Keratinocyte (primary cell): Measurements from ENCODE around the gene FBRSL1. TPM values are rescaled to one million over a fixed set of nuclear protein-coding genes. Genes with fewer than 3 reads are reported as not detected.

Experiments
- DNase-seq: peaks from one replicate; pipeline ENCODE4 v3.0.0-alpha.2; 2011; ENCODE audit warnings: low read depth, missing footprints, low spot score
- FAIRE-seq: peaks from 2 replicates; lab custom pipeline; 2011; peaks lifted over from hg19 to GRCh38; lab: Jason Lieb, UNC
- H2AFZ ChIP-seq: 2 replicates; pipeline ENCODE4 v1.6.0; 2012; ENCODE audit warnings: low read length, control low read depth, inconsistent platforms; ENCODE audit not compliant: control insufficient read depth
- H3K27ac ChIP-seq: 2 replicates; pipeline ENCODE4 v1.5.1; 2011; ENCODE audit warnings: low read length; ENCODE audit not compliant: control insufficient read depth, insufficient read depth
- H3K27me3 ChIP-seq: 3 replicates; pipeline ENCODE4 v1.6.0; 2011; ENCODE audit warnings: low read length; ENCODE audit not compliant: control insufficient read depth, insufficient read depth; ENCODE audit errors: extremely low read depth
- H3K36me3 ChIP-seq, 2 experiments: 2 replicates in 1 of 2; 3 replicates in 1 of 2; pipeline ENCODE4 v1.5.1; 2011; ENCODE audit warnings: low read length in 2 of 2, mild to moderate bottlenecking in 1 of 2; ENCODE audit not compliant: control insufficient read depth in 2 of 2, insufficient read depth in 2 of 2; ENCODE audit errors: extremely low read depth in 1 of 2
- H3K4me1 ChIP-seq: 3 replicates; pipeline ENCODE4 v1.5.1; 2011; ENCODE audit warnings: low read length; ENCODE audit not compliant: control insufficient read depth, insufficient read depth; ENCODE audit errors: extremely low read depth
- H3K4me2 ChIP-seq: 3 replicates; pipeline ENCODE4 v1.6.0; 2011; ENCODE audit warnings: low read depth, low read length; ENCODE audit not compliant: control insufficient read depth, insufficient read depth; ENCODE audit errors: extremely low read depth
- H3K4me3 ChIP-seq, 3 experiments: fragments of 200-600 bp in 1 of 3; sonication (generic) in 1 of 3; 2 replicates in 2 of 3; 3 replicates in 1 of 3; pipeline ENCODE4 v1.5.1; 2011 to 2016; ENCODE audit warnings: low read length in 3 of 3, mild to moderate bottlenecking in 3 of 3, control low read depth in 2 of 3, inconsistent platforms in 1 of 3, low read depth in 1 of 3, mixed read lengths in 1 of 3, mixed run types in 1 of 3, moderate library complexity in 1 of 3; ENCODE audit not compliant: control insufficient read depth in 2 of 3, insufficient read depth in 2 of 3; ENCODE audit errors: extremely low read depth in 1 of 3
- H3K79me2 ChIP-seq: 2 replicates; pipeline ENCODE4 v1.6.0; 2012; ENCODE audit warnings: low read length; ENCODE audit not compliant: control insufficient read depth, insufficient read depth
- H3K9ac ChIP-seq: 3 replicates; pipeline ENCODE4 v1.6.0; 2011; ENCODE audit warnings: low read length; ENCODE audit not compliant: control insufficient read depth, insufficient read depth; ENCODE audit errors: extremely low read depth
- H3K9me1 ChIP-seq: 3 replicates; pipeline ENCODE4 v1.6.0; 2011; ENCODE audit warnings: low read length; ENCODE audit not compliant: control insufficient read depth, insufficient read depth; ENCODE audit errors: extremely low read depth
- H3K9me3 ChIP-seq: 2 replicates; pipeline ENCODE4 v1.5.1; 2012; ENCODE audit warnings: low read depth, low read length; ENCODE audit not compliant: control insufficient read depth
- H4K20me1 ChIP-seq: 3 replicates; pipeline ENCODE4 v1.6.0; 2011; ENCODE audit warnings: low read length; ENCODE audit not compliant: control insufficient read depth, insufficient read depth; ENCODE audit errors: extremely low read depth
- EZH2 ChIP-seq: IDR thresholded peaks from one replicate; pipeline ENCODE4 v1.6.1; 2012; ENCODE audit warnings: inconsistent platforms, mild to moderate bottlenecking, low read length, moderate library complexity
- dilution Hi-C: fragments of 300-500 bp; cut with MboI; formaldehyde crosslinking; loops from one replicate; pipeline ENCODE4 v1.7.0; 2020; ENCODE audit warnings: low sequenced_read_pairs; ENCODE audit not compliant: extremely low pct_ligation_motif_present
- polyA plus RNA-seq, 5 experiments: library from polyadenylated mRNA; depleted of rRNA in 3 of 5; stranded (reverse) in 3 of 5; stranded (forward) in 1 of 5; unstranded in 1 of 5; fragments of >200 nt; gene quantifications; 1 replicate in 1 of 5; 2 replicates in 3 of 5; 3 replicates in 1 of 5; pipeline versions ENCODE4 v1.2.1 to v1.2.3, GENCODE V29; 2011 to 2012; ENCODE audit warnings: missing spikeins in 2 of 5, low read depth in 1 of 5, low replicate concordance in 1 of 5
- TF ChIP-seq, protein P1 (sequence below), 3 experiments: IDR thresholded peaks in 1 of 3; conservative IDR thresholded peaks in 1 of 3; optimal IDR thresholded peaks in 1 of 3; 2 replicates in 2 of 3; 3 replicates in 1 of 3; pipeline versions ENCODE3 to v1.5.1; 2011; ENCODE audit warnings: low read length in 3 of 3, mild to moderate bottlenecking in 3 of 3, moderate library complexity in 2 of 3, control low read depth in 1 of 3, inconsistent platforms in 1 of 3; ENCODE audit not compliant: insufficient read depth in 2 of 3; ENCODE audit errors: extremely low read depth in 1 of 3

Gene FBRSL1
- polyA plus RNA-seq, 1 donor (not counting 4 experiments of a cell fraction or from before 2014, with no cell fraction given): 0.89 TPM

DNA sequence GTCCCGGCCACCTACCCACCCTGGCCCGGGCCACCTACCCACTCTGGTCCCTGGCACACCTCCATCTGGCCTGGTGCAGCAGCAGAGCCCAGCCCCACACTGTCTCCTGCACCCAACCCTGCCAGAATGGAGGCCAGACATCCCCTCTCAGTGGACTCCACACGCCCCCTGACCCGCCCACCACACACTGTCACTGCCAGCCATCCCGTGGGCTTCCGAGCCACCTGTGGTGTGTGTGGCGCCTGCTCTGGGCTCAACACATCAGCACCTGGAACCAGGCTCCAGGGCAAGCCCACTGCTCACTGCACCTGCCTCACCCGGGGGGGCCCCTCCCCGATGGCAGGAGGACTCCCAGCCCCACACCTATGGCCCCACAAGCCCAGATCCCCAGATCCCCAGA is 50.5 kb downstream of the FBRSL1 start:
- Histone ChIP-seq H3K9me1 (no peaks in the 10 kb centered on the region), H3K9me3 (peaks cover 10% of the 10 kb centered on the region), H3K9ac (no peak overlapping the region), H3K4me3 (no peak overlapping the region), H3K4me2 (no peak overlapping the region), H2AFZ (no peak overlapping the region), H3K79me2 (no peaks in the 10 kb centered on the region), H3K36me3 (no peaks in the 10 kb centered on the region), H4K20me1 (no peaks in the 10 kb centered on the region), H3K4me1 (no peaks in the 10 kb centered on the region), H3K27me3 (no peaks in the 10 kb centered on the region), H3K27ac (no peak overlapping the region)
- dilution Hi-C loops: no loop called here
- FAIRE-seq: no peak
- no peak for DNase-seq
- TF ChIP-seq, protein P1, sequence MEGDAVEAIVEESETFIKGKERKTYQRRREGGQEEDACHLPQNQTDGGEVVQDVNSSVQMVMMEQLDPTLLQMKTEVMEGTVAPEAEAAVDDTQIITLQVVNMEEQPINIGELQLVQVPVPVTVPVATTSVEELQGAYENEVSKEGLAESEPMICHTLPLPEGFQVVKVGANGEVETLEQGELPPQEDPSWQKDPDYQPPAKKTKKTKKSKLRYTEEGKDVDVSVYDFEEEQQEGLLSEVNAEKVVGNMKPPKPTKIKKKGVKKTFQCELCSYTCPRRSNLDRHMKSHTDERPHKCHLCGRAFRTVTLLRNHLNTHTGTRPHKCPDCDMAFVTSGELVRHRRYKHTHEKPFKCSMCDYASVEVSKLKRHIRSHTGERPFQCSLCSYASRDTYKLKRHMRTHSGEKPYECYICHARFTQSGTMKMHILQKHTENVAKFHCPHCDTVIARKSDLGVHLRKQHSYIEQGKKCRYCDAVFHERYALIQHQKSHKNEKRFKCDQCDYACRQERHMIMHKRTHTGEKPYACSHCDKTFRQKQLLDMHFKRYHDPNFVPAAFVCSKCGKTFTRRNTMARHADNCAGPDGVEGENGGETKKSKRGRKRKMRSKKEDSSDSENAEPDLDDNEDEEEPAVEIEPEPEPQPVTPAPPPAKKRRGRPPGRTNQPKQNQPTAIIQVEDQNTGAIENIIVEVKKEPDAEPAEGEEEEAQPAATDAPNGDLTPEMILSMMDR (optimal IDR thresholded peaks at IDR 0.05 in 1 of 3, IDR thresholded peaks at IDR 0.05 in 1 of 3, conservative IDR thresholded peaks at IDR 0.05 in 1 of 3; ENCODE audit: extremely low read depth in 1 of 3, insufficient read depth in 2 of 3, low read length in 3 of 3): no peak
- TF ChIP-seq EZH2: no peak

DNA sequence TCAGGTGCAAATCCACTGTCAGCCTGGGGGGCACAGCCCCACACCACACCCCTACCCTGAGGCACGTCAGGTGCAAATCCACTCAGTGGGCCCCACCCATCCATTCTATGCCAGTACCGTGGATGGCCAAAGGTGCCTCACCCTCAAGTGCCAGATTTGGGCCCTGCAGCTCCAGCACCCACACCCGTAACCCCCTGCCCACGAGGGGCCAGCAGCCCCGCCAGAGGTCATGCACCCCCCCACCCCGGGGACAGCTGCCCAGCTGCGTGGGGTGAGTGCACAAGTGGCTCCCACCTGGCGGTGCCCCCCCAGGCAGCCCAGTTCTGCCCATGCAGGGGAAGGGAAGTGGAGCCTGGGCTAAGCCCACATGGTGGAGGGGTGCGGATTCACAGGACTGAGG is 51.2 kb downstream of the FBRSL1 start:
- TF ChIP-seq, protein P1 (optimal IDR thresholded peaks at IDR 0.05 in 1 of 3, IDR thresholded peaks at IDR 0.05 in 1 of 3, conservative IDR thresholded peaks at IDR 0.05 in 1 of 3; ENCODE audit: extremely low read depth in 1 of 3, insufficient read depth in 2 of 3, low read length in 3 of 3): no peak
- TF ChIP-seq EZH2: no peak
- H2AFZ ChIP-seq: no peak overlapping the region
- DNase-seq (no peak), FAIRE-seq (no peak)
- H3K4me2 ChIP-seq: no peak overlapping the region
- peaks cover 2% of the 10 kb centered on the region for H3K4me1 ChIP-seq
- no peak overlapping the region for H3K27ac ChIP-seq
- dilution Hi-C loops: no loop called here
- H3K9me1 ChIP-seq: no peaks in the 10 kb centered on the region
- no peak overlapping the region for H3K9ac ChIP-seq
- H3K36me3 ChIP-seq: no peaks in the 10 kb centered on the region
- H4K20me1 ChIP-seq: no peaks in the 10 kb centered on the region
- no peaks in the 10 kb centered on the region for H3K27me3 ChIP-seq
- H3K4me3 ChIP-seq: no peak overlapping the region
- peaks cover 3% of the 10 kb centered on the region for H3K9me3 ChIP-seq
- H3K79me2 ChIP-seq: no peaks in the 10 kb centered on the region
